SK-N-SH treated with all-trans-retinoic acid at 6 μM for 48 hours (cell line): Measurements from ENCODE around the gene SNX8.

Experiments used
- CREB5 ChIP-seq: fragments of 250-450 bp; sonication (Bioruptor Pico); IDR thresholded peaks from 2 replicates; pipeline ENCODE4 v1.5.1; 2020; ENCODE audit warnings: low read depth, mild to moderate bottlenecking, moderate library complexity
- TOX ChIP-seq: fragments of 250-450 bp; sonication (Bioruptor Pico); IDR thresholded peaks from 2 replicates; pipeline ENCODE4 v1.8.0; 2021; ENCODE audit warnings: mild to moderate bottlenecking, moderate library complexity, borderline replicate concordance
- ZFP3 ChIP-seq: fragments of 250-450 bp; sonication (Bioruptor Pico); IDR thresholded peaks from 2 replicates; pipeline ENCODE4 v1.5.0; 2020; ENCODE audit warnings: mild to moderate bottlenecking, moderate library complexity

DNA sequence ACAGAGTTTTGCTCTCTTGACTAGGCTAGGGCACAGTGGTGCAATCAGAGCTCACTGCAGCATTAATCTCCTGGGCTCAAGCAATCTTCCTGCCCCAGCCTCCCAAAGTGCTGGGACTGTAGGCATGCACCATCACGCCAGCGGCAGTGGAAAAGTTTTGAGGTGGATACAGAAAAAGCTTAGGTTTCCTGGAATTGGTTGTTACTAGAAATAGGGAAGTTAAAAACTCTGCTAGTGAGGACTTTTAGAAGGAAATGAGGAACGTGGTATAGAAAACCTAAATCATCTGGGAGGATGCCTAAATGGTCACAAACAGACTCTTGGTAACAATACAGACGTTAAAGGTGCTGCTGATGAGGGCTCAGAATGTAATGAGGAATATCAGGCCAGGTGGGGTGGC lies 10.9 kb upstream of the SNX8 start:
- TF ChIP-seq TOX (CRISPR knock-in tag) (no peak), ZFP3 (CRISPR knock-in tag) (no peak), CREB5 (no peak)
